Activated CD8-positive, alpha-beta memory T cell treated with anti-CD3 and anti-CD28 coated beads for 48 hours (primary cell): Measurements from ENCODE around the gene AKAP4.

Experiments
- DNase-seq, 3 experiments: peaks; one replicate each; pipeline ENCODE4 v3.0.0-alpha.2; 2020; ENCODE audit warnings: low read depth in 2 of 3, low spot score in 2 of 3

AKAP4 gene, protein sequence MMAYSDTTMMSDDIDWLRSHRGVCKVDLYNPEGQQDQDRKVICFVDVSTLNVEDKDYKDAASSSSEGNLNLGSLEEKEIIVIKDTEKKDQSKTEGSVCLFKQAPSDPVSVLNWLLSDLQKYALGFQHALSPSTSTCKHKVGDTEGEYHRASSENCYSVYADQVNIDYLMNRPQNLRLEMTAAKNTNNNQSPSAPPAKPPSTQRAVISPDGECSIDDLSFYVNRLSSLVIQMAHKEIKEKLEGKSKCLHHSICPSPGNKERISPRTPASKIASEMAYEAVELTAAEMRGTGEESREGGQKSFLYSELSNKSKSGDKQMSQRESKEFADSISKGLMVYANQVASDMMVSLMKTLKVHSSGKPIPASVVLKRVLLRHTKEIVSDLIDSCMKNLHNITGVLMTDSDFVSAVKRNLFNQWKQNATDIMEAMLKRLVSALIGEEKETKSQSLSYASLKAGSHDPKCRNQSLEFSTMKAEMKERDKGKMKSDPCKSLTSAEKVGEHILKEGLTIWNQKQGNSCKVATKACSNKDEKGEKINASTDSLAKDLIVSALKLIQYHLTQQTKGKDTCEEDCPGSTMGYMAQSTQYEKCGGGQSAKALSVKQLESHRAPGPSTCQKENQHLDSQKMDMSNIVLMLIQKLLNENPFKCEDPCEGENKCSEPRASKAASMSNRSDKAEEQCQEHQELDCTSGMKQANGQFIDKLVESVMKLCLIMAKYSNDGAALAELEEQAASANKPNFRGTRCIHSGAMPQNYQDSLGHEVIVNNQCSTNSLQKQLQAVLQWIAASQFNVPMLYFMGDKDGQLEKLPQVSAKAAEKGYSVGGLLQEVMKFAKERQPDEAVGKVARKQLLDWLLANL

DNA sequence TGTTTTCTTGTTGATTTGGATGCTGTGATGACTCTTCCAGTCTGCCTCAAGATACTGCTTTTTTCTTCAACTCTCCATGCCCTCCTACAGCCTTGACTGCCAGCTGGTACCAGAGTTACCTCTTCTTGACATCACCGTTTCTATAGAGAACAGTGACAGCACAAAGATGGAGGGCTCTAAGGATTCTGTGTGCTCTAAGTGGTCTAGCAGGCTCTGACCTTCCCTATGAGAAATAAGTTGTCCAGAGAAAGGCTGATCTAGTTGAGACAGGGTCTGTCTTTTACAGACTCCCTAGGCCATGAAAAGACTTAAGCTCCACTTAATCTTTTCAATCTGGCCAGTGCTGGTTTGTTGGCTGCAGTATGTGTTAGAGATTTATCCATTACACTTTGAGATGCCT lies at the start of gene AKAP4:
AKAP4 (minus strand) TSS at position 101 of the 400 bp plus-strand sequence. CDS start 118 bp downstream, outside the sequence.
- no peak for DNase-seq

GRCh38 chrX:50211510-50211909 lies 10.7 kb upstream of the AKAP4 start:
- no peak for DNase-seq

DNA sequence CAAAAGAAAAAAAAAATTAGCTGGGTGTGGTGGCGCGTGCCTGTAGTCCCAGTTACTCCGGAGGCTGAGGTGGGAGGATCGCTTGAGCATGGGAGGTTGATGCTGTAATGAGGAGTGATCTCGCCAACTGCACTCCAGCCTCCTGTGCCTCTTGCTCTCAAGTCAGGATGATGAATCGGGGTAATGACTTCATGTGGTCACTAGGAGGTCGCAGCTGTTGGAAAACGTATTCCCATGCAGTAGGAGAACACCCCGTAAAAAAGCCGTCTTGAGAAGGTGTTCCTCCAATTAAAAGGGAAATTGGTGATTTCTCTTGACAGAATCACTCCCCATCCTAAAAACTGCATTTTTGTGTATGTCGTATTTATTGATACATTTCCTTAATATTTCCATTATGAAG lies 5.9 kb upstream of the AKAP4 start:
- DNase-seq: no peak

- DNase-seq: peak; percentile 23 to 27 (median 23)
These were observed 3.6 kb upstream of the AKAP4 start, which contains the start of gene CCNB3 for GRCh38 chrX:50204364-50204899. Gene CCNB3 (plus strand): TSS chrX:50204765. CDS start chrX:50285164, 80,399 bp downstream.

DNA sequence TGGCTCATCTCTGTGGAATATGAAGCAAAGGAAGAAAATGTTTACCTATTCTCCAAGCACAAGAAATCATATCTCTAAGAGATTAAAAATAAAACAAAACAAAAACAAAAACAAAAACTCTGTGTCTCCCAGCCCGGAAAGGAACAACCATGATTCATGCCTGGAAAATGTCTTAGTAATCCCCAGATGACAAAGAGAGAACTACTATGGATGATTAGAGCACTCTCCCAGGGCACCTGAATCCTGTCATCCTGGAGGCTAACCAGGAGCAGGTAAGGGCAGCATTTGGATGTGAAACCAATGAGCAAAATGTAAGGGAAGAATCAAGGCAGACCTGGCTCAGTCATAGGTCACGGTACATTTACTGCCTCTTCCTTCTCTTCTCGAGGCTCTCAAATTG lies 1.7 kb upstream of the AKAP4 start:
- DNase-seq: no peak

- no peak for DNase-seq
These were observed 2.5 kb downstream of the AKAP4 start for GRCh38 chrX:50198348-50198747.

GRCh38 chrX:50188859-50189600 lies 11.8 kb downstream of the AKAP4 start:
- no peak for DNase-seq

DNA sequence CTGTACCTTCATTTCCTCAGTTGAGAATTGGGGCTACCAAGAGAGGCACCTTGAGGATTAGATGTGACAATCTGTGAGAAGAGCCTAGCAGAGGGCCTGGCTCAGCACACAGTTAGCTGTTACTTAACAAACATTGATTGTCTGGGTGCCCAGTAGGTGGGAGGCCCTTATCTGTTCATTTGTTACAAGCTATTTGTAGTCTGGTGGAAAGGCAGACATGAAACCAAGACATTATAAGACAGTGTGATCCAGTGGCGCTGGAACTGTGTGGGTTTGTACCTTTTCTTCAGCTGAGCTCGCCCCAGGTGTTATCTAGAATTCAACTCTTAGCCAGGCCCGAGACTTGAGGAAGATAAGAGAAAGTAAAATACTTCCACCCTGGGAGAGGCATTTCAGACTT lies 16.9 kb downstream of the AKAP4 start:
- DNase-seq: no peak

GRCh38 chrX:50180073-50180940 lies 20.5 kb downstream of the AKAP4 start:
- no peak for DNase-seq

GRCh38 chrX:50169717-50170116 lies 31.1 kb downstream of the AKAP4 start:
- no peak for DNase-seq

GRCh38 chrX:50168241-50168687 lies 32.5 kb downstream of the AKAP4 start:
- DNase-seq: no peak

GRCh38 chrX:50167366-50167765 lies 33.4 kb downstream of the AKAP4 start:
- DNase-seq: no peak

- no peak for DNase-seq
These were observed 35.1 kb downstream of the AKAP4 start for GRCh38 chrX:50165727-50166126.

GRCh38 chrX:50161127-50161526 lies 39.7 kb downstream of the AKAP4 start:
- DNase-seq: no peak

GRCh38 chrX:50158593-50158992 lies 42.2 kb downstream of the AKAP4 start:
- DNase-seq: no peak

- DNase-seq: no peak
These were observed 43.2 kb downstream of the AKAP4 start for GRCh38 chrX:50157545-50158135.

DNA sequence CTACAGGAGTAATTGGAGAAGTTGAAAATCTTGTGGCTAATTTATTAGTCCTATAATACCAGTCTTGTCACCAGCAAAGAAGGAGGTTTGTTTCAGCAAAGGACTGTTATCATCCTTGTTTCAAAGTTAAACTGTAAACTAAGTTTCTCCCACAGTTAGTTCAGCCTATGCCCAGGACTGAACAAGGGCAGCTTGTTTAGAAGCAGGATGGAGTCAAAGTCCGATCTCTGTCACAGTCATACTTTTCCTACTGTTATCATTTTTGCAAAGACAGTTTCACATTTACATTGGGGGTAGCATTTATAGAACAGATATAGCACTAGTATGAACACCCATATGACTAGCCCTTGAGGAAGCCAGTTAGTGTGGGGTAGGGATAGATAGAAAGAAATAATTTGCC lies 46.4 kb downstream of the AKAP4 start:
- DNase-seq: no peak

GRCh38 chrX:50152456-50152855 lies 48.4 kb downstream of the AKAP4 start:
- DNase-seq: no peak

DNA sequence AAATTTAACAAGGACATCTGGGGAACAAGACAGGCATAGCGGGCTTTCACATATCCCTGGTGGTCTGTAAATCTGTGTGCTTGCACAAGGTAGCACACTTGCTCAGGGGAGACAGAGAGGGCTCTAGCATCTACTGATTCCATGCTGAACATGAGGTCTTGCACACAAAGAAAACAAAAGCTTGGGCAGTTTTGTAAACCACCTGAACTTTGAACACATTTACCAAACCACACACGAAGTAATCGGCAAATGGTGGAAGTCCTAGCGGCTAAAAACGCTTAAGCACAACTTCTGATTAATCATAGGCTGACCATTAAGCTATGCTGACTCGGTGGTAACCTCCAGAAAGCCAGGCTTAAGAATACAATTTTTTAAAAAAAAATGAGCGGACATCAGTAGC lies 52.8 kb downstream of the AKAP4 start:
- no peak for DNase-seq
